NB4 (cell line): ENCODE data around the gene CHST8.

Source experiments
- DNase-seq: peaks from one replicate; pipeline ENCODE4 v3.0.0; 2010; ENCODE audit warnings: low read depth
- H3K4me3 ChIP-seq: one replicate; pipeline ENCODE4 v1.5.1; 2011; ENCODE audit warnings: mild to moderate bottlenecking, low read depth, low read length, moderate library complexity
- MYC ChIP-seq: IDR thresholded peaks from 2 replicates; pipeline ENCODE4 v1.6.1; 2011; ENCODE audit warnings: low read depth, low read length
- POLR2A ChIP-seq: IDR thresholded peaks from 2 replicates; pipeline ENCODE4 v1.6.1; 2011; ENCODE audit warnings: mild to moderate bottlenecking; ENCODE audit not compliant: insufficient read length; ENCODE audit errors: extremely low read depth
- TF ChIP-seq, protein P1 (sequence below): IDR thresholded peaks from one replicate; pipeline ENCODE4 v1.5.1; 2012; ENCODE audit warnings: low read depth, low read length
- TF ChIP-seq, protein P2 (sequence below): IDR thresholded peaks from 2 replicates; pipeline ENCODE4 v1.6.1; 2011; ENCODE audit warnings: low read depth, low read length

CHST8 gene

DNA sequence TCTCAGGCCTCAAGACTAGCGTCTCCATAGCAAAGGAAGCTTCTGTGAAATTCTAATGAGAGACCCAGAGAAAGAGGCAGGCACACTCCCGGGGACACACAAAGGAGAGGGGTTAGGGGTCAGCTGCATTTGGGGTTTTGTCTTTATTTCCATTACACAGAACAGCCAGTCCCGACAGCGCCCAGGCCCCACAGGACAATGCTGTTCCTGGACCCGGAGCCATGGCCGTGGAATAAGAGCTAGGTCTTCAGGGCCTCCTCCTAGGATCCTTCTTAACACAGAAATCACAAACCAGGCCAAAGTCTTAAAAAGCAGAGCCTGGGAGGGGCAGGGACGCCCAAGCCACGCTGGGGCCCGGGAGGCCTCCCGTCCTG lies 197.7 kb downstream of the CHST8 start:
- no peak overlapping the region for H3K4me3 ChIP-seq
- TF ChIP-seq POLR2A, result no peak
- DNase-seq, result no peak

DNA sequence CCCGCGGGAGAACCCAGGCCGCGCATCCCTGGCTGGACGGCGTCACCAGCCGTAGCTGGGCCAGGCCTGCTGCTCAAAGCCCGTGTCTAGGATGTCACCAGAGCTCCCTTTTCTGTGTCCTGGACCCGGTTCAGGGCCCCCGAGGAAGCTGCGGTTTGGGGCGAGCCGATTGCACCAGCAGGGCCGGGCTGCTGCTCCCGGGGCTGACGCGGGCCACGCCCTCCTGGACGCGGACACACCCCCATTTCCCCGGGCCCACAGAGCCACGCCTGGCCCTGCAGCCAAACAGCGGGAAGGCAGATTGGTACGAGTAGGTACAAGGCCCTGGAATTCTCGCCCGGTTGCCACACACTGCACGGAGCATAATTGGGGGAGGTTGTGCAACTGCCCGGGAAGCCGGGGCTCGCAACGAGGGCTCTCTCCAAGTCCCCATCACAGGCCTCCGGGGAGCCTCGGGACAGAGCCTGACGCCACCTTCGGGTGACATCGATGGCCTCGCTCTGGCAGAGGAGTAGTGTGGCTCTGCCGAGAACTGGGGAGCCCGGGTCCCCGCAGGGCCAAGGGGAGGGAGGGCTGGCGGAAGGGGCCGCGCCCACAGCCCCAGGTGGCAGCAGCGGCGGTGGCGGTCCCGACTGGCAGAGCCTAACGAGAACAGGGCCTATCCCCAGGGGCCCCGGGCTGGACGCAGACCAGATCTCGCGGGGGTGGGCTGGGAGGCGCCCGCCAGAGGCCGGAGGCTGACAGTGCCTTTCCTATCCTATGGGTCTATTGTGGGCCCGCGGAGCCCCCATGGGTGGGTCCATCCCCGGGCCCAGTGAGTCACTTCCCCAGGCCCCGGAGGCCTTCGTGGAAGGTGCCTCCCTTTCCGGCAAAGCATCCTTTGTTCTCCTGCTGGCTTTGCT lies 198.4 kb downstream of the CHST8 start:
- TF ChIP-seq MYC (peak; percentile 63), POLR2A (no peak)
- TF ChIP-seq, protein P1, sequence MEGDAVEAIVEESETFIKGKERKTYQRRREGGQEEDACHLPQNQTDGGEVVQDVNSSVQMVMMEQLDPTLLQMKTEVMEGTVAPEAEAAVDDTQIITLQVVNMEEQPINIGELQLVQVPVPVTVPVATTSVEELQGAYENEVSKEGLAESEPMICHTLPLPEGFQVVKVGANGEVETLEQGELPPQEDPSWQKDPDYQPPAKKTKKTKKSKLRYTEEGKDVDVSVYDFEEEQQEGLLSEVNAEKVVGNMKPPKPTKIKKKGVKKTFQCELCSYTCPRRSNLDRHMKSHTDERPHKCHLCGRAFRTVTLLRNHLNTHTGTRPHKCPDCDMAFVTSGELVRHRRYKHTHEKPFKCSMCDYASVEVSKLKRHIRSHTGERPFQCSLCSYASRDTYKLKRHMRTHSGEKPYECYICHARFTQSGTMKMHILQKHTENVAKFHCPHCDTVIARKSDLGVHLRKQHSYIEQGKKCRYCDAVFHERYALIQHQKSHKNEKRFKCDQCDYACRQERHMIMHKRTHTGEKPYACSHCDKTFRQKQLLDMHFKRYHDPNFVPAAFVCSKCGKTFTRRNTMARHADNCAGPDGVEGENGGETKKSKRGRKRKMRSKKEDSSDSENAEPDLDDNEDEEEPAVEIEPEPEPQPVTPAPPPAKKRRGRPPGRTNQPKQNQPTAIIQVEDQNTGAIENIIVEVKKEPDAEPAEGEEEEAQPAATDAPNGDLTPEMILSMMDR, result no peak
- TF ChIP-seq, protein P2, sequence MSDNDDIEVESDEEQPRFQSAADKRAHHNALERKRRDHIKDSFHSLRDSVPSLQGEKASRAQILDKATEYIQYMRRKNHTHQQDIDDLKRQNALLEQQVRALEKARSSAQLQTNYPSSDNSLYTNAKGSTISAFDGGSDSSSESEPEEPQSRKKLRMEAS, result peak; percentile 43
- peak overlapping the region; percentile 42 for H3K4me3 ChIP-seq
- DNase-seq, result peak; percentile 94

DNA sequence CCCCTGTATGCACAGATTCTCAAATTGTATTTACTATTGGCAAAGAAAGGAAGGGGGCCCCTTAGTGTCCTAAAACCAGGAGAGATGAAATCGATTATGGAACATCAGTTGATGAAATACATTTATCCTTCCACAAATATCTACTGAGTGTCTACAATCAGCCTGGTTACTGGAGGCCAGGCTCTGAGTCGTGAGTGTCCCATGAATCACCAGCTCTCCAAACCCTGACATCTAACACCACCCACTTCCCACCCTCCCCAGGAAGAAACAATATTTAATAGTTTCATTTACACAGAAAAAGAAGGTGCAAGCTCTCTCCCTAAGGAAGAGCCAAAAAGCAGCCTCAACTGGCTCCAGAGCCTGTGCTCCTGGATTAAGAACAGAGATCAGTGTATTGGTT lies 200.1 kb downstream of the CHST8 start:
- TF ChIP-seq, protein P1, result no peak
- TF ChIP-seq POLR2A, result no peak
- no peak for TF ChIP-seq MYC
- TF ChIP-seq, protein P2, result no peak
- H3K4me3 ChIP-seq, result no peak overlapping the region
- DNase-seq, result peak; percentile 26
